Calu3 (cell line): ENCODE measurements around the gene LAIR1. TPM values are rescaled to one million over a fixed set of nuclear protein-coding genes. Genes with fewer than 3 reads are reported as not detected.

Experiments
- BruUV-seq: library from RNA; stranded (reverse); fragments of 400-500 nt; replicated peaks from 2 replicates; lab custom pipeline; 2021; lab: Mats Ljungman, UMichigan
- CTCF ChIA-PET: fragments of 300-600 bp; sonication (Branson Sonifier 250); formaldehyde crosslinking; loops from one replicate; lab custom pipeline; 2022; ENCODE audit warnings: antibody characterized with exemption; lab: Charles Lee
- DNase-seq: peaks from one replicate; pipeline ENCODE4 v3.0.0; 2022
- H3K27ac Mint-ChIP-seq: one replicate; pipeline ENCODE4 v1.8.0; 2022; ENCODE audit warnings: mixed read lengths; ENCODE audit not compliant: unreplicated experiment
- H3K27me3 Mint-ChIP-seq: one replicate; pipeline ENCODE4 v1.8.0; 2022; ENCODE audit warnings: mixed read lengths; ENCODE audit not compliant: unreplicated experiment
- H3K36me3 Mint-ChIP-seq: one replicate; pipeline ENCODE4 v1.8.0; 2022; ENCODE audit warnings: mild to moderate bottlenecking, moderate library complexity, mixed read lengths; ENCODE audit not compliant: insufficient read depth, unreplicated experiment
- H3K4me1 Mint-ChIP-seq: one replicate; pipeline ENCODE4 v1.8.0; 2022; ENCODE audit warnings: mild to moderate bottlenecking, low read depth, mixed read lengths; ENCODE audit not compliant: unreplicated experiment
- H3K4me3 Mint-ChIP-seq: one replicate; pipeline ENCODE4 v1.8.0; 2022; ENCODE audit warnings: mild to moderate bottlenecking, low read depth, moderate library complexity, mixed read lengths; ENCODE audit not compliant: unreplicated experiment
- H3K9me3 Mint-ChIP-seq: one replicate; pipeline ENCODE4 v1.8.0; 2022; ENCODE audit warnings: low read depth, mixed read lengths; ENCODE audit not compliant: unreplicated experiment
- CTCF ChIP-seq: fragments of 200-600 bp; IDR thresholded peaks from one replicate; pipeline ENCODE4 v1.8.0; 2022; ENCODE audit warnings: antibody characterized with exemption; ENCODE audit not compliant: unreplicated experiment
- intact Hi-C: fragments of 100-400 bp; cut with micrococcal nuclease; formaldehyde crosslinking; loops from one replicate; pipeline ENCODE4 v1.10.0; 2022; ENCODE audit not compliant: unreplicated experiment
- total RNA-seq: library from RNA; stranded (reverse); gene quantifications from 2 replicates; pipeline ENCODE4 v1.2.3, GENCODE V29; 2022

Gene LAIR1
- total RNA-seq, 1 experiment from 2014 or later: 0.83 TPM

- Mint-ChIP-seq H3K27ac (no peak overlapping the region), H3K4me1 (no peaks in the 10 kb centered on the region), H3K27me3 (peaks cover 61% of the 10 kb centered on the region), H3K36me3 (no peaks in the 10 kb centered on the region), H3K4me3 (no peak overlapping the region), H3K9me3 (peaks cover 5% of the 10 kb centered on the region)
- no TSS peak for BruUV-seq
- CTCF ChIA-PET: no interaction called here
- intact Hi-C loops: no loop called here
- TF ChIP-seq CTCF: no peak
- DNase-seq: no peak
Observed at GRCh38 chr19:54408456-54409026, 43.8 kb upstream of the LAIR1 start.

DNA sequence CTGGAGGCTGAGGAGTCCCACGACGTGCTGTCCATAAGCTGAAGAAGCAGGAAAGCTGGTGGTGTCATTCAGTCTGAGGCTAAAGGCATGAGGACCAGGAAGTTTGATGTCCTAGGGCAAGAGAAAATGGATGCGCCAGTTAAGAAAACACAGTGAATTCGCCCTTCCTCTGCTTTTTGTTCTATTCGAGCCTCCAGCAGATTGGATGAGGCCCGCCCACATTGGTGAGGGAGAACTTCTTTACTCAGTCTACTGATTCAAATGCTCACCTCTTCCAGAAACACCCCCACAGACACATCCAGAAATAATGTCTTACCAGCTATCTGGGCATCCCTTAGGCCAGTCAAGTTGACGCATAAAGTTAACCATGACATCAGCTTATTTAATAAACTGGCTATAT lies 43.0 kb upstream of the LAIR1 start:
- intact Hi-C loops: no loop called here
- H3K27ac Mint-ChIP-seq: no peak overlapping the region
- TF ChIP-seq CTCF: no peak
- no peaks in the 10 kb centered on the region for H3K4me1 Mint-ChIP-seq
- no peak for DNase-seq
- CTCF ChIA-PET: no interaction called here
- no TSS peak for BruUV-seq
- H3K36me3 Mint-ChIP-seq: no peaks in the 10 kb centered on the region
- no peak overlapping the region for H3K4me3 Mint-ChIP-seq
- H3K9me3 Mint-ChIP-seq: peaks cover 2% of the 10 kb centered on the region
- H3K27me3 Mint-ChIP-seq: peaks cover 53% of the 10 kb centered on the region

DNA sequence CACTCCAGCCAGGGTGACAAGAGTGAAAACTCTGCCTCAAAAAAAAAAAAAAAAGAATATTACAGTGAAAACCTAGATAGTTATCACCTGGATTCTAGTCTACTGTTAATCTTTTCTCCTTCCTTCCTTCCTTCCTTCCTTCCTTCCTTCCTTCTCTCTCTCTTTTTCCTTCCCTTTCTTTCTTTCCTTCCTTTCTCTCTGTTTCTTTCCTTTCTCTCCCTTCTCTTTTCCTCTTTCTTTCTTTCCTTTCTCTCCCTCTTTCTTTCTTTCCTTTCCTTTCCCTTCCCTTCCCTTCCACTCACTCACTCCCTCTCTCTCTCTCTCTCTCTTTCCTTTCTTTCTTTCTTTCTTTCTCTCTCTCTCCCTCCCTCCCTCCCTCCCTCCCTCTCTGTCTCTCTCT lies 40.9 kb upstream of the LAIR1 start:
- Mint-ChIP-seq H3K27ac (no peak overlapping the region), H3K27me3 (peaks cover 41% of the 10 kb centered on the region), H3K4me3 (no peak overlapping the region), H3K9me3 (peaks cover 2% of the 10 kb centered on the region), H3K36me3 (no peaks in the 10 kb centered on the region), H3K4me1 (no peaks in the 10 kb centered on the region)
- CTCF ChIA-PET: no interaction called here
- no TSS peak for BruUV-seq
- intact Hi-C loops: no loop called here
- no peak for TF ChIP-seq CTCF
- DNase-seq: no peak

GRCh38 chr19:54403054-54403453 lies 38.3 kb upstream of the LAIR1 start:
- Mint-ChIP-seq H3K4me1 (peaks cover 8% of the 10 kb centered on the region), H3K9me3 (no peaks in the 10 kb centered on the region), H3K27ac (no peak overlapping the region), H3K36me3 (no peaks in the 10 kb centered on the region), H3K27me3 (peaks cover 25% of the 10 kb centered on the region), H3K4me3 (no peak overlapping the region)
- no TSS peak for BruUV-seq
- intact Hi-C loops: no loop called here
- DNase-seq: no peak
- no peak for TF ChIP-seq CTCF
- CTCF ChIA-PET: no interaction called here
